Occipital lobe (tissue), 2 donors: ENCODE data around the gene OR1D5. TPM values are rescaled to one million over a fixed set of nuclear protein-coding genes. Genes with fewer than 3 reads are reported as not detected.
"Not testable (repeated sequence)": the region's sequence is repeated elsewhere in the genome, so short reads cannot be mapped to it uniquely, and the experiment has no call there.

Source experiments
- DNase-seq: peaks from one replicate; lab custom pipeline; 2025; lab: John Stamatoyannopoulos, UW
- total RNA-seq: library from RNA; depleted of rRNA; stranded (reverse); fragments of >200 nt; gene quantifications from one replicate; pipeline ENCODE4 v1.2.3, GENCODE V29; 2014

Gene OR1D5
- not detected for total RNA-seq

- not testable (repeated sequence) for DNase-seq
These were observed at the start of gene OR1D5 for GRCh38 chr17:3063507-3063906. OR1D5 (minus strand) TSS chr17:3063607; CDS start chr17:3063607, 0 bp downstream.

- DNase-seq: no peak
These were observed 40.9 kb upstream of the OR1D5 start, which contains the start of gene OR1D2 for GRCh38 chr17:3104322-3104721. OR1D2 (minus strand) TSS chr17:3104422; CDS start chr17:3092996, 11,426 bp downstream.

GRCh38 chr17:3073850-3074249 lies 10.4 kb upstream of the OR1D5 start:
- not testable (repeated sequence) for DNase-seq

GRCh38 chr17:3065192-3065591 lies 1.8 kb upstream of the OR1D5 start:
- DNase-seq: not testable (repeated sequence)

- not testable (repeated sequence) for DNase-seq
These were observed 506 bp downstream of the OR1D5 start for GRCh38 chr17:3062824-3063377.

GRCh38 chr17:3054868-3055267 lies 8.5 kb downstream of the OR1D5 start:
- not testable (repeated sequence) for DNase-seq

GRCh38 chr17:3049705-3050295 lies 13.6 kb downstream of the OR1D5 start:
- no peak for DNase-seq

GRCh38 chr17:3048727-3049471 lies 14.5 kb downstream of the OR1D5 start:
- peak; percentile 99 for DNase-seq

GRCh38 chr17:3046753-3047152 lies 16.7 kb downstream of the OR1D5 start:
- DNase-seq: no peak

- DNase-seq: no peak
These were observed 19.6 kb downstream of the OR1D5 start for GRCh38 chr17:3043737-3044365.

- peak; percentile 27 for DNase-seq
These were observed 22.5 kb downstream of the OR1D5 start for GRCh38 chr17:3040882-3041281.

GRCh38 chr17:3039736-3040135 lies 23.7 kb downstream of the OR1D5 start:
- DNase-seq: no peak

- DNase-seq: no peak
These were observed 24.5 kb downstream of the OR1D5 start for GRCh38 chr17:3038941-3039340.

- DNase-seq: no peak
These were observed 26.1 kb downstream of the OR1D5 start for GRCh38 chr17:3037259-3037658.

GRCh38 chr17:3036800-3037199 lies 26.6 kb downstream of the OR1D5 start:
- no peak for DNase-seq

GRCh38 chr17:3035968-3036280 lies 27.5 kb downstream of the OR1D5 start:
- no peak for DNase-seq

- DNase-seq: no peak
These were observed 28.0 kb downstream of the OR1D5 start for GRCh38 chr17:3035256-3035967.

- DNase-seq: no peak
These were observed 28.9 kb downstream of the OR1D5 start for GRCh38 chr17:3034578-3034920.

GRCh38 chr17:3033741-3034577 lies 29.4 kb downstream of the OR1D5 start:
- DNase-seq: no peak

- DNase-seq: no peak
These were observed 30.2 kb downstream of the OR1D5 start for GRCh38 chr17:3033248-3033640.
